ENCODE data around the gene CHAF1A.
A peak's percentile ranks its signal among the peaks of the same experiment; 100 is the strongest.

CHAF1A gene

GRCh38 chr19:4454747-4455718, 52.6 kb downstream of the CHAF1A start:
- Histone ChIP-seq H4K91ac (ENCODE audit: low read length) (peak overlapping the region; percentile 83), H3K23ac (ENCODE audit: low read length in 2 of 2) (peak overlapping the region in 1 of 2 experiments; percentile 56), H3K27me3 (ENCODE audit: control insufficient read depth in 1 of 2, insufficient read depth in 1 of 2, low read length in 2 of 2) (no peaks in the 10 kb centered on the region), H4K8ac (ENCODE audit: low read length) (peak overlapping the region; percentile 20), H3K4me3 (ENCODE audit: insufficient read depth in 1 of 2, low read depth in 1 of 2, low read length in 2 of 2) (peak overlapping the region; percentile 34 to 99), H2AFZ (ENCODE audit: low read depth, low read length) (no peak overlapping the region), H3K9ac (ENCODE audit: low read length) (peak overlapping the region; percentile 100), H3K36me3 (ENCODE audit: control insufficient read depth in 1 of 2, insufficient read depth in 2 of 2, low read depth in 1 of 2, low read length in 2 of 2) (peaks cover 40 to 45% of the 10 kb centered on the region in 2 experiments), H2AK5ac (ENCODE audit: low read length, severe bottlenecking) (peak overlapping the region; percentile 58), H3K27ac (ENCODE audit: low read length, poor library complexity, severe bottlenecking) (peak overlapping the region; percentile 91), H2BK12ac (ENCODE audit: low read length in 2 of 2) (peak overlapping the region; percentile 11 to 73), H3K18ac (ENCODE audit: low read depth in 1 of 2, low read length in 2 of 2) (peak overlapping the region in 1 of 2 experiments; percentile 71), H3K4me2 (ENCODE audit: low read length, poor library complexity, severe bottlenecking) (peak overlapping the region; percentile 94), H3K9me3 (ENCODE audit: control insufficient read depth, low read length) (no peaks in the 10 kb centered on the region), H2BK5ac (ENCODE audit: low read depth, low read length, poor library complexity, severe bottlenecking) (peak overlapping the region; percentile 66), H3K79me1 (replicated peaks; ENCODE audit: low read length, poor library complexity, severe bottlenecking) (peaks cover 30% of the 10 kb centered on the region), H3K14ac (ENCODE audit: low read length in 2 of 2) (peak overlapping the region in 1 of 2 experiments; percentile 58), H2BK120ac (ENCODE audit: low read depth, low read length) (no peak overlapping the region), H3K4ac (ENCODE audit: low read depth in 1 of 2, low read length in 2 of 2) (peak overlapping the region; percentile 37 to 65), H2BK15ac (ENCODE audit: low read depth, poor library complexity, severe bottlenecking) (peak overlapping the region; percentile 65), H3K4me1 (ENCODE audit: control insufficient read depth, insufficient read depth, low read depth, low read length) (peaks cover 38% of the 10 kb centered on the region)
- WGBS, result 80% methylated on average over 27 of the region's 29 CpGs
- peak; percentile 37 for DNase-seq

GRCh38 chr19:4455719-4456475, 53.5 kb downstream of the CHAF1A start:
- Histone ChIP-seq H3K9me3 (ENCODE audit: control insufficient read depth, low read length) (no peaks in the 10 kb centered on the region), H2AFZ (ENCODE audit: low read depth, low read length) (no peak overlapping the region), H3K14ac (ENCODE audit: low read length in 2 of 2) (peak overlapping the region in 1 of 2 experiments; percentile 96), H3K18ac (ENCODE audit: low read depth in 1 of 2, low read length in 2 of 2) (peak overlapping the region; percentile 68 to 95), H4K8ac (ENCODE audit: low read length) (peak overlapping the region; percentile 47), H3K79me1 (replicated peaks; ENCODE audit: low read length, poor library complexity, severe bottlenecking) (peaks cover 30% of the 10 kb centered on the region), H3K9ac (ENCODE audit: low read length) (peak overlapping the region; percentile 100), H2BK5ac (ENCODE audit: low read depth, low read length, poor library complexity, severe bottlenecking) (peak overlapping the region; percentile 66), H3K23ac (ENCODE audit: low read length in 2 of 2) (peak overlapping the region in 1 of 2 experiments; percentile 65), H3K27me3 (ENCODE audit: control insufficient read depth in 1 of 2, insufficient read depth in 1 of 2, low read length in 2 of 2) (no peaks in the 10 kb centered on the region), H3K36me3 (ENCODE audit: control insufficient read depth in 1 of 2, insufficient read depth in 2 of 2, low read depth in 1 of 2, low read length in 2 of 2) (peaks cover 31 to 40% of the 10 kb centered on the region in 2 experiments), H2BK120ac (ENCODE audit: low read depth, low read length) (peak overlapping the region; percentile 80), H3K4me3 (ENCODE audit: insufficient read depth in 1 of 2, low read depth in 1 of 2, low read length in 2 of 2) (peak overlapping the region; percentile 71 to 99), H2BK12ac (ENCODE audit: low read length in 2 of 2) (peak overlapping the region; percentile 46 to 69), H3K4ac (ENCODE audit: low read depth in 1 of 2, low read length in 2 of 2) (peak overlapping the region; percentile 95 to 96), H2AK5ac (ENCODE audit: low read length, severe bottlenecking) (peak overlapping the region; percentile 58), H2BK15ac (ENCODE audit: low read depth, poor library complexity, severe bottlenecking) (peak overlapping the region; percentile 65), H3K27ac (ENCODE audit: low read length, poor library complexity, severe bottlenecking) (peak overlapping the region; percentile 91), H4K91ac (ENCODE audit: low read length) (peak overlapping the region; percentile 98), H3K4me2 (ENCODE audit: low read length, poor library complexity, severe bottlenecking) (peak overlapping the region; percentile 94), H3K4me1 (ENCODE audit: control insufficient read depth, insufficient read depth, low read depth, low read length) (peaks cover 38% of the 10 kb centered on the region)
- WGBS, result 75% methylated on average over 15 of the region's 15 CpGs
- DNase-seq, result peak; percentile 63

DNA sequence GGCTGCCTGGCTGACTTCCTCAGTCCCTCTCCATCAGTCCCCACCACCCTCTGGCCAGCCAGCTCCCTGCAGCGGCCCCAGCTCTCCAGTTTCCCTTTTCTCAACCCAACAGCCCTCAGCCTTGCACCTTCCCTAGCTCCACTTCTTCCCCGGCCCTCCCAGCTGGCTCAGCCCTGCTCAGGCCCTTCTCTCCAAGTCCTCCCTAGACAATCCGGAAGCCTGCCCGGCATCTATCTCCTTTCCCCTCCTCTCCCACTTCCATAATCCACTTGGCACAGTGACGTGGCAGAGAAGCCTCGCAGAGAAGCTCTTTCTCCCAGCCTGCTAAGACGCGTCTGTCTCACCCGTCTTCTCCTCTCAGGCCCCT, 54.0 kb downstream of the CHAF1A start:
- H2AK5ac ChIP-seq (ENCODE audit: low read length, severe bottlenecking), result peak overlapping the region; percentile 36
- no peaks in the 10 kb centered on the region for H3K9me3 ChIP-seq (ENCODE audit: control insufficient read depth, low read length)
- DNase-seq, result peak; percentile 88
- peaks cover 26 to 35% of the 10 kb centered on the region in 2 experiments for H3K36me3 ChIP-seq (ENCODE audit: control insufficient read depth in 1 of 2, insufficient read depth in 2 of 2, low read depth in 1 of 2, low read length in 2 of 2)
- WGBS, result 27% methylated on average over 9 of the region's 9 CpGs
- H3K18ac ChIP-seq (ENCODE audit: low read depth in 1 of 2, low read length in 2 of 2), result peak overlapping the region; percentile 68 to 95
- peak overlapping the region; percentile 80 for H2BK120ac ChIP-seq (ENCODE audit: low read depth, low read length)
- H2BK5ac ChIP-seq (ENCODE audit: low read depth, low read length, poor library complexity, severe bottlenecking), result peak overlapping the region; percentile 66
- peaks cover 38% of the 10 kb centered on the region for H3K4me1 ChIP-seq (ENCODE audit: control insufficient read depth, insufficient read depth, low read depth, low read length)
- H3K4me2 ChIP-seq (ENCODE audit: low read length, poor library complexity, severe bottlenecking), result peak overlapping the region; percentile 94
- no peaks in the 10 kb centered on the region for H3K27me3 ChIP-seq (ENCODE audit: control insufficient read depth in 1 of 2, insufficient read depth in 1 of 2, low read length in 2 of 2)
- H3K27ac ChIP-seq (ENCODE audit: low read length, poor library complexity, severe bottlenecking), result peak overlapping the region; percentile 91
- H4K8ac ChIP-seq (ENCODE audit: low read length), result peak overlapping the region; percentile 47
- H3K23ac ChIP-seq (ENCODE audit: low read length in 2 of 2), result peak overlapping the region in 1 of 2 experiments; percentile 65
- peak overlapping the region; percentile 90 for H2BK15ac ChIP-seq (ENCODE audit: low read depth, poor library complexity, severe bottlenecking)
- H3K4ac ChIP-seq (ENCODE audit: low read depth in 1 of 2, low read length in 2 of 2), result peak overlapping the region; percentile 95 to 96
- peak overlapping the region; percentile 100 for H3K9ac ChIP-seq (ENCODE audit: low read length)
- peak overlapping the region in 1 of 2 experiments; percentile 96 for H3K14ac ChIP-seq (ENCODE audit: low read length in 2 of 2)
- H2AFZ ChIP-seq (ENCODE audit: low read depth, low read length), result no peak overlapping the region
- peak overlapping the region; percentile 71 to 99 for H3K4me3 ChIP-seq (ENCODE audit: insufficient read depth in 1 of 2, low read depth in 1 of 2, low read length in 2 of 2)
- H3K79me1 ChIP-seq (replicated peaks; ENCODE audit: low read length, poor library complexity, severe bottlenecking), result peaks cover 30% of the 10 kb centered on the region
- peak overlapping the region; percentile 98 for H4K91ac ChIP-seq (ENCODE audit: low read length)
- peak overlapping the region; percentile 46 to 77 for H2BK12ac ChIP-seq (ENCODE audit: low read length in 2 of 2)

Data from mesenchymal stem cell (in vitro differentiated cells and primary cell).